Measurements from ENCODE around the gene SPTLC2.

The SPTLC2 gene

GRCh38 chr14:77507762-77508161 is 108.7 kb downstream of the SPTLC2 start:
- DNase-seq (ENCODE audit: low read depth in 3 of 3) = no peak

- DNase-seq (ENCODE audit: low read depth in 3 of 3) = no peak
Measured at GRCh38 chr14:77505031-77505430, 111.4 kb downstream of the SPTLC2 start.

DNA sequence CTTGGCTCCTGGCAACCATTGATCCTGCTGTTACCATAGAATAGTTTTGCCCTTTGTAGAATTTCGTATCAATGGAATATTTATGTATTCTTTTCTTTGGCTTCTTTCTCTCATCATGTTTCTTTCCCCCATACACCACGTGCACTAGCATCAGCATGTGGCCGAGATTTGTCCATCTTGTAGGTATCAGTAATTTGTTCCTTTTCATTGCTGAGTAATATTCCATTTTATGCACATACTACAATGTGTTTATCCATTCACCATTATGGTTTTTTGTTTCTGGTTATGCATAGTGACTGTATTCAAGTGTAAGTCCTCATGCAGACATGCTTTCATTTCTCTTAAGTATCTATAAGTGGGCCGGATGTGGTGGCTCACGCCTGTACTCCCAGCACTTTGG is 113.3 kb downstream of the SPTLC2 start:
- DNase-seq (ENCODE audit: low read depth in 3 of 3) = no peak

DNA sequence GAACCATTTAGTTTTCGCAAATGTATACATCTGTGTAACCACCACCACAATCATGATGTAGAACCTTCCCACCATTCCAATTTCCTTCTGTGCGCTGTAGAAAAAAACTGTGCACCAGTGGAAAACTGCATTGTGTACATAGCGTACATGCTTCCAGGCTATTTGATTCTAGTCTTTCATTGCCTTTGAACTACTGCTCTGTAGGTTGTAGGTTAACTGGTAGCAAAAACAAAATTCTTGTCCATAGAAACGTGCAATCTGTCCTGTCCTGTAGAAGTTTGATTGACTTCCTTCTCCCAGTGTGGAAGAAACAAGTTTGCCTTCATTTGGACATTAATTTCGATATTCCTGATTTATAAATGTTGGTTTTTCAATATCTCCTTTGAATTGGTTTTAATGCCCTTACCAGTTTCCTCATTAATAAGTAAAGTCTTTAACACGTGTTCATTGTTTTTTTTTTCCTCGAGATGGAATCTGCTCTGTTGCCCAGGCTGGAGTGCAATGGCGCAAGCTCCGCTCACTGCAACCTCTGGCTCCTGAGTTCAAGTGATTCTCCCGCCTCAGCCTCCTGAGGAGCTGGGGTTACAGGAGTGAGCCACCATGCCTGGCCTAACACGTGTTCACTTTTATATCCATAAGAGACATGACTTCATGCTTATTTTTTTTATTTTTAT is 114.2 kb downstream of the SPTLC2 start:
- DNase-seq (ENCODE audit: low read depth in 3 of 3) = no peak

DNA sequence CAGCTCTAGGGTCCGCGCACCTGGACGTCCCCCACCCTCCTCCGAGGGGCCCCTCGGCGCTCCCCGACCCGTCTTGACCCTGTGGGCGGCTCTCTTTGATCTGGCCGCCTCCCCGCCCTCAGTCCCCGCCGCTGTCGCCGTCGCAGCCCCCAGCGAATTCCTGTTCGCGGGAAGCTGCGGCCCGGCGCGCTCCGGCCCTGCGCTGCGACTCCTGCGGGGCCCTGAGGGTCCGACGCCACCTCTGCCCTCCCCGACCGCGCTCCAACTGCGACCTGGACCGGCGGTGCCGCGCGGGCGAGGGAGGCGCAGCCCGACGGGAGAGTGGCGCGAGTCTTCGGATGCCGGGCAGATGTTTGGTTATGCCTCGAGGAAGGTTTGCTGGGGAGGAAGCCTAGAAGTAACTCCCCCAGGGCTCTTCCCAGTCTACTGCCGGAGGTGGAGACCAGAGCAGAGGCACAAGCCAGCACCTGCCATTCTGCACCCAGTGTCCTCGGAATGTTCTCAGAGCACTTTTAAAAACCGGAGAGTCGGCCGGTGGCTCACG is 117.4 kb downstream of the SPTLC2 start:
- no peak for DNase-seq (ENCODE audit: low read depth in 3 of 3)

DNA sequence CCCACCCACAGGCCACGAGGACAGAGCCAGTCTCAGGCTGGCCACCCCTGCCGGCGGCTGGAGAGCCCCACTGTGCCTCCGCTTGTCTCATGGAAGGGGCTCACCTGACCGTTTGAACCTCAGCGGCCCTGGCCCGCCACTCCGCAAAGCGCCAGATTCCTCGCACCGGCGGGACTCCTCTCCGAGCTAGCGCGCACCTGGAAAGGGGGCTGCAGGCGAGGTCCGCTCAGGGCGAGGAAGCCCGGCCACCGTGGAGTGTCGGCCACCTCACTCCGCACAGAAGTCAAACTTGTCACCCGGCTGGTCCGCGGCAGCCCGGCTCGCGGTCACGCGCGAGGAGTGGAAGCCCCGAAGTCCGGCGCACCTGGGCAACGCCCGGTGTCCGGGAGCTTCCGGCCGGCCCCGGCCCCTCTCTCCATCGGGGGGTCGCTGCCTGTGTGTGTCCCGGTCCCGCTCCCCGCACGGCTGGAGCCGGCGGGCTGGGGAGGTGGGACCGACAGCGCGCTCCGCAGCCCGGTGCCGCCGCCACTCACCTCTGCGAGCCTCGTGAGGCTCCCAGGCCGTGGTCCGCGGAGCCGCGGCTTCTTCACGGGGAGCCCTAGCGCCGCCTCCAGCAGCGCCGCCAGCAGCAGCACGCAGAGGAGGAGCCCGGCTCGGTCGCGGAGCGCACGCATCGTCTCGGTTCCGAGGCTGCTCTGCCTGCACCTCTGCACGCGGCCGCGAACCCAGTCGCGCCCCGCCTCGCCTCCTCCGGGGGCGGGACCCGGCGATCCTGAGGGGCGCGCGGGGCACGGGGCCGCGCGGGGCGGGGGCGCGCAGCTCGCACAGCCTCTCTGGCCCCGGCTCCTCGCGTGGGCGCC is 118.1 kb downstream of the SPTLC2 start, which contains the start of gene ISM2:
ISM2 (minus strand) TSS at position 697 of the 860 bp plus-strand sequence; CDS start at position 674, 23 bp downstream.
- DNase-seq (ENCODE audit: low read depth in 3 of 3) = peak; percentile 10 to 31 (median 14)

DNA sequence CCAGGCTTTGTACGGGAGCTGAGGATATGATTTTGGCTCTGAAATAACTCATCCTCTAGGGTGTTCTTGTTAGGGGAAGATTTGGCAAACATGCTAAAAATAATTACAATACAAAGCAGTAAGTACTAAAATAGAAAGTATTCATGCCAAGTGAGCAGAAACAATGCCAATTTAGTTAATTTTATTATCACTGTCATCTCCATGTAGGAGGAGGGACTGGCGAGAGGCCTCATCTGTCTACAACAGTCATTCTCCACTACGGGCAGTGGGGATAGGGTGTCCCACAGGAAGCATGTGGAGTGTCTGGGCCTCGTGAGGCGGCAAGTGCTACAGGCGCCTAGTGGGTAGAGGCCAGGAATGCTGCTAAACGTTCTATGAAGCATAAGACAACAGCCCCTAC is 121.1 kb downstream of the SPTLC2 start:
- no peak for DNase-seq (ENCODE audit: low read depth in 3 of 3)

DNA sequence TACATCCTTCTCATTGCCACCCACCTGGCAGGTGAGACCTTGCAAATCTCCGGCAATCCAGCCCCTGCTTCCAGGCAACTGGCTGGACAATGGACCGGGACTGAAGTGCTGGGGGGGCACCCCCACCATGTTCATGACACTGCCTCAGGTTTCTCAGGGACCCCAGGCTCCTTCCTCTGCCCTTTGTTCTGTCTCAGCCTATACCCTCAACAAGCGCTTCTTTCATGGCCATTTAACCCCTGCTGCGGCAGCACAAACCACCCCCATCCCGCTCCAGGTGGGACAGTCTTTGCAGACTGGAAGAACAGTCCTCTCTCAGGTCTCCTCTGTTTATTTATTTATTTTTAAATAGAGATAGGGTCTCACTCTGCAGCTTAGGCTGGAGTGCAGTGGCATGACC is 125.4 kb downstream of the SPTLC2 start:
- DNase-seq (ENCODE audit: low read depth in 3 of 3) = no peak

DNA sequence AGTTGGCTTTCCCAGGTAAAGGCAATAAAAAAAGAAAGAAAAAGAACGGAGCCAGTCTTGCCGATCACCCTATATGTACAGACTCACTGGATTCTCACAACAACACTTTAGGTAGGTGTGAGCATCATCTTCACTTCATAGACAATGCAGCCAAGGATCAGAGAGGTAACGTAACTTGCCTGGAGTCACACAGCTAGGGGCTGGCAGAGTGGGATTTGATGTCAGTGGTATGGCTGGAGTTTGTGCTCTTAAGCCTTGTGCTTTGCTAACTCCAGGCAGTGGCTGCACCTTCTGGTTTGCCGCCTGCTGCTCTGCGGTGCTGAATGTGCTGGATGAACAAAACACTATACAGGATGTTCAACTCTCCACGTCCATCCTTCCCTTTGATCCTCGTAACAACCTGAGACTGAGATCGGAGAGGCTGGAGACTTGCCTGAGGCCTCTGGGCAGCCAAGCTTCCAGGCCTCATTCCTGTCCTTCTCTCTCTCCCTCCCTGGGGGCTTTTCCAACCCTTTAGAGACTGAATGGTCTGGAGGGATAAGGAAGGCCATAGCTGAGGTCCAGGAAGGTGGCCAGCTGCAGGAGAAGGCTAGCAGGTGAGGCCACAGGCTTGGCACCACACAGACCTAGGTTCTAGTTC is 126.0 kb downstream of the SPTLC2 start:
- no peak for DNase-seq (ENCODE audit: low read depth in 3 of 3)

DNA sequence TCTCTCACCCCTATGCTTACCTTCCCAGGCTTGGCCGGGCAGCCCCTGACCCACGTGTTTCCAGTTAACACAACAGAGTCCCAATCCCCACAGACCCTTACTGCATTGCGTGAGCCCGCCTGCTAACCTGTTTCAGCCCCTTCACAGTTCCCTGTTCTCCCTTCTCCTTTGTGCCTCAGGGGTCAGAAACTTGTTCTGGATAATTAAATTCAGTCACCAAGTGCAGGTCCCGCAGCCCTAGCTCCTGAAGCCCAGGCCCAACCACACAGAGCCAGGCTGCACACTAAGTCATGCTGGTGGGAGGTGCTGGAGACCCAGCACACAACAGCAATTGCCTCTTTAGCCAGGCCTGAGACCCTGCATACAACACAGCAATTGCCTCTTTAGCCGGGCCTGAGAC is 127.4 kb downstream of the SPTLC2 start:
- DNase-seq (ENCODE audit: low read depth in 3 of 3) = no peak

DNA sequence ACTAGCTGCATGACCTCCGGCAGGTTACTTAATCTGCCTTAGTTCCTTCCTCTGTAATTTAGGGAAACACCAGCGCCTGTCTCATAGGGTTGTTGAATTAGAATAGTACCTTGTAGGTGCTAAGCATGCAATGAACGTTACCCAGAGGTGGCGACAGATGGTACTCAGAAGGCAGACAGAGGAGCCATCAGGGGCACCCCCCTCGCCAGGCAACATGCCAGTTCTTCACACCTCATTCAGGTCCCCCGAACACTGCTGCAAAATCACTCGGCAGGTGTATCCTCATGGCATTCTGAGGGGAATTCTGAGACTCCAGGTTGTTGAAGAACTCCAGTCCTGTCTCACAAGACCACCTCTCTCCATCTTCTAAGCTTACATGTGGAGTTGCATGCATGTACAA is 127.9 kb downstream of the SPTLC2 start:
- DNase-seq (ENCODE audit: low read depth in 3 of 3) = no peak

- no peak for DNase-seq (ENCODE audit: low read depth in 3 of 3)
Measured at GRCh38 chr14:77485901-77486678, 130.3 kb downstream of the SPTLC2 start.

- no peak for DNase-seq (ENCODE audit: low read depth in 3 of 3)
Measured at GRCh38 chr14:77485256-77485655, 131.2 kb downstream of the SPTLC2 start.

DNA sequence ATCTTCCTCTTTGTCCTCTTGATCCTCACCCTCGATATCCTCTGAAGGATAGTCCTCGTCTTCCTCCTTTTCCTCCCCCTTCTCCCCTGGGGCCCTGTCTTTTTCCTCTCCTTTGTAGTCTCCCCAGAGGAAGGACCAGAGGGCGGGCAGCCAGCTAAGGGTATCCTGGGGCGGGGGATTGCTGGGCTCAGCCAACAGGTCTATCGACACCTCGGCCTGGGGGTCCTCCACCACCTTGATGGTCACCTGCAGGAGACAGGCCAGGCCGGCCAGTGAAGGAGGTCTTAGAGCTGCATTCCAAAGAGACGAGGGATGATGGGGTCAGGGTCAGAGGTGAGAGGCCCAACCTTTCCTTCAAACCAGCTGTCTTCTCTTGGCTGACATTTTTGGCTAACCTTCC is 134.0 kb downstream of the SPTLC2 start:
- DNase-seq (ENCODE audit: low read depth in 3 of 3) = no peak

DNA sequence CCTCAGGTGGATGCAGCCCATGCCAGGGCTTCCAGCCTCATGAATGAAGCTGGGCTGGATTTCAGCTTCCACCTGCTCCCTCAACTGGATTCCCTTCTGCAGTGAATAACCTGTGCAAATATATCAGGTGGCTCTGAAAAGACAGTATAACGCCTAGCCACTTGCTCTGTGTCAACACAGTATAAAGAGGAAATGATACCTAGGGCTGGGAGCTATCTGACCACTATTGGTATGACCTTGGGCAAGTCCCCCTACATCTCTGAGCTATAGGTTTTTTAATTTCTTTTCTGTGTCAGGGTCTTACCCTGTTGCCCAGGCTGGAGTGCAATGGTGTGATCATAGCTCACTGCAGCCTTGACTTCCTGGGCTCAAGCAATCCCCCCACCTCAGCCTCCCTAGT is 137.6 kb downstream of the SPTLC2 start:
- DNase-seq (ENCODE audit: low read depth in 3 of 3) = no peak

GRCh38 chr14:77478029-77478428 is 138.4 kb downstream of the SPTLC2 start:
- DNase-seq (ENCODE audit: low read depth in 3 of 3) = no peak

GRCh38 chr14:77475432-77476115 is 140.9 kb downstream of the SPTLC2 start:
- no peak for DNase-seq (ENCODE audit: low read depth in 3 of 3)

DNA sequence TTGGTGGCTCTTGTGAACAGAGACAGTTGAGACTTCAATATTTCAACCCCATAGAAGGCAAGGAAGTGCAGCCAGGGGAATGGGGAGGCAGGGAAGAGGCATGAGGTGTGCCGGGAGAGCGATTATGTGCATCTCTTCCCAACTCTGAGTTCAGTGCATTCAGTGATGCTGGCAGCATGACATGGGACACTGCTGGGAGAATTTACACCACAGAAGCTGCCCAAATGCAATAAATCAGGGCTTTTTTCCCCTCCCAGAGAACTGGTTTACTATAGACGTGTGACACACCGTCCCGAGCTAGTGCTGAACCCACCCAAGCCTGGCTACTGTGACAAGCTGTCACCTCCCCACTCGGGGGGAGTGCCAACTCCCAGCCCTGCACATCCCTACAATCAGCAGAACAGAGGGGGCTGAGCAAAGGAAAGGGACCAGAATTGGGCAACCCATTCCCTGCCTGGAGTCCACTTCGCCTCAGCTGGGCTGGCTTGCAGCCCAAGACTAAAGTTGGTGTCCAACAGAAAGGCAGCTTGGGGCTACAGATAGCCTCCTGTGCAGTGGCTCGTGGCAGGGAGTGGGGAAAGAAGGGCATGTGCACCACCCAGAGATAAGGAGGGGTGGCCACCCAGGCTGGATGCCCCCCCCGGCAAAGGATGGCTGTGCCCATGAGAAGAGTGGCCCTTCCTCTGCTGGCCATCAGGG is 141.8 kb downstream of the SPTLC2 start:
- DNase-seq (ENCODE audit: low read depth in 3 of 3) = no peak

DNA sequence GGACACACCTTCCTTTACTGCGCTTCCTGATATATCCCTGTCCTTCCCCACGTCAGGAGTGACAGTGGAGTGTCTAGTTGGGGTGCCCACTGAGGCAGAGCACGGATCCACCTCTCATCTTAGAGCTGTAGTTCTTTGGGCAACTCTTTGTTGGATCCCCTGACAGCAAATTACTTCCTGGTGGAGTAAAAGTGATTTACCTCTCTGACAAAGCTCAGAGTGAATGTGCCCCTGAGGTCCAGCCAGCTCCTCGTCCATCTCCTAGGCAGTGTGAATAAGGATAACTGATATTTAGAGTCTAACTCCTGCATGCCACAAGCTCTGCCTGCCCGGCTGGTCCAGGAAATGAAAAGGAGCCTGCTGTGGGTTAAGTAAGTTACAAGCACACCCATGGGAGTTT is 142.5 kb downstream of the SPTLC2 start:
- DNase-seq (ENCODE audit: low read depth in 3 of 3) = no peak

- DNase-seq (ENCODE audit: low read depth in 3 of 3) = no peak
Measured at GRCh38 chr14:77470224-77470870, 146.1 kb downstream of the SPTLC2 start.
